Liver (tissue), 9 donors: ENCODE measurements around the gene OIT3. TPM values are rescaled to one million over a fixed set of nuclear protein-coding genes. Genes with fewer than 3 reads are reported as not detected.

Experiments
- DNase-seq: peaks from one replicate; pipeline ENCODE4 v3.0.0-alpha.2; 2017; ENCODE audit warnings: low spot score
- H3K27ac ChIP-seq, 2 donors: one replicate each; pipeline ENCODE4 v1.7.0; 2013; ENCODE audit warnings: inconsistent platforms in 2 of 2, low read length in 2 of 2, control low read depth in 1 of 2, low read depth in 1 of 2, mild to moderate bottlenecking in 1 of 2
- H3K27me3 ChIP-seq, 4 donors: one replicate each; pipeline versions ENCODE4 v1.6.1 to v1.7.0; 2013; ENCODE audit warnings: low read length in 3 of 4, inconsistent platforms in 1 of 4, mild to moderate bottlenecking in 1 of 4, moderate library complexity in 1 of 4; ENCODE audit not compliant: control insufficient read depth in 4 of 4, insufficient read depth in 4 of 4
- H3K36me3 ChIP-seq, 4 donors: one replicate each; pipeline versions ENCODE4 v1.6.1 to v1.7.0; 2013; ENCODE audit warnings: low read length in 3 of 4, mild to moderate bottlenecking in 3 of 4, low read depth in 1 of 4, moderate library complexity in 1 of 4; ENCODE audit not compliant: control insufficient read depth in 4 of 4, insufficient read depth in 3 of 4
- H3K4me1 ChIP-seq, 4 donors: one replicate each; pipeline versions ENCODE4 v1.6.1 to v1.7.0; 2013; ENCODE audit warnings: low read length in 3 of 4, mild to moderate bottlenecking in 3 of 4, moderate library complexity in 1 of 4; ENCODE audit not compliant: control insufficient read depth in 4 of 4, insufficient read depth in 4 of 4
- H3K4me3 ChIP-seq, 3 donors: one replicate each; pipeline versions ENCODE4 v1.6.1 to v1.7.0; 2013; ENCODE audit warnings: low read length in 3 of 3, control low read depth in 1 of 3, low read depth in 1 of 3, mild to moderate bottlenecking in 1 of 3
- H3K9ac ChIP-seq, 2 donors: one replicate each; pipeline ENCODE4 v1.7.0; 2013; ENCODE audit warnings: low read length in 2 of 2, mild to moderate bottlenecking in 2 of 2, moderate library complexity in 2 of 2, control low read depth in 1 of 2, low read depth in 1 of 2
- H3K9me3 ChIP-seq, 4 donors: one replicate each; pipeline versions ENCODE4 v1.6.1 to v1.7.0; 2013; ENCODE audit warnings: low read length in 3 of 4; ENCODE audit not compliant: control insufficient read depth in 4 of 4
- ATF3 ChIP-seq: IDR thresholded peaks from 2 replicates; pipeline ENCODE4 v1.6.1; 2016; ENCODE audit warnings: antibody characterized with exemption
- CTCF ChIP-seq: fragments of 150-350 bp; IDR thresholded peaks from 2 replicates; pipeline ENCODE4 v1.5.1; 2017; ENCODE audit warnings: improper control_type of control experiment, low read depth, low read length; ENCODE audit not compliant: missing input control
- EGR1 ChIP-seq, 2 donors: IDR thresholded peaks; 2 replicates each; pipeline ENCODE4 v1.6.1; 2016 to 2018; ENCODE audit warnings: antibody characterized with exemption in 2 of 2, low read depth in 2 of 2
- FOXA1 ChIP-seq: IDR thresholded peaks from 2 replicates; pipeline ENCODE4 v1.6.1; 2016; ENCODE audit warnings: antibody characterized with exemption
- FOXA2 ChIP-seq: IDR thresholded peaks from 2 replicates; pipeline ENCODE4 v1.6.1; 2016; ENCODE audit warnings: antibody characterized with exemption
- GABPA ChIP-seq, 2 donors: IDR thresholded peaks in 1 of 2; conservative IDR thresholded peaks in 1 of 2; 2 replicates each; pipeline ENCODE4 v1.6.1; 2016; ENCODE audit warnings: antibody characterized with exemption in 2 of 2, mild to moderate bottlenecking in 1 of 2, moderate library complexity in 1 of 2
- HNF4A ChIP-seq, 2 donors: conservative IDR thresholded peaks; 2 replicates each; pipeline ENCODE4 v1.6.1; 2016; ENCODE audit warnings: antibody characterized with exemption in 2 of 2, mild to moderate bottlenecking in 2 of 2
- HNF4G ChIP-seq: IDR thresholded peaks from 2 replicates; pipeline ENCODE4 v1.6.1; 2016; ENCODE audit warnings: antibody characterized with exemption
- JUND ChIP-seq, 2 donors: IDR thresholded peaks; 2 replicates each; pipeline ENCODE4 v1.6.1; 2016; ENCODE audit warnings: antibody characterized with exemption in 2 of 2
- MAX ChIP-seq: IDR thresholded peaks from 2 replicates; pipeline ENCODE4 v1.6.1; 2016; ENCODE audit warnings: antibody characterized with exemption
- NR2F2 ChIP-seq: IDR thresholded peaks from 2 replicates; pipeline ENCODE4 v1.6.1; 2016; ENCODE audit warnings: antibody characterized with exemption
- RAD21 ChIP-seq, 2 donors: IDR thresholded peaks; 2 replicates each; pipeline ENCODE4 v1.6.1; 2016; ENCODE audit warnings: antibody characterized with exemption in 2 of 2, mild to moderate bottlenecking in 2 of 2
- REST ChIP-seq: IDR thresholded peaks from 2 replicates; pipeline ENCODE4 v1.6.1; 2016; ENCODE audit warnings: antibody characterized with exemption, mild to moderate bottlenecking
- RXRA ChIP-seq, 2 donors: IDR thresholded peaks; 2 replicates each; pipeline ENCODE4 v1.6.1; 2017 to 2018; ENCODE audit warnings: antibody characterized with exemption in 2 of 2, mild to moderate bottlenecking in 1 of 2
- SP1 ChIP-seq: IDR thresholded peaks from 2 replicates; pipeline ENCODE4 v1.6.1; 2018; ENCODE audit warnings: antibody characterized with exemption, mild to moderate bottlenecking
- TAF1 ChIP-seq: conservative IDR thresholded peaks from 2 replicates; pipeline ENCODE4 v1.6.1; 2016; ENCODE audit warnings: antibody characterized with exemption, mild to moderate bottlenecking
- YY1 ChIP-seq: IDR thresholded peaks from 2 replicates; pipeline ENCODE4 v1.6.1; 2016; ENCODE audit warnings: antibody characterized with exemption, mild to moderate bottlenecking
- ZBTB33 ChIP-seq: IDR thresholded peaks from 2 replicates; pipeline ENCODE4 v1.6.1; 2016; ENCODE audit warnings: antibody characterized with exemption
- WGBS: extraction: QIAGEN DNeasy Blood & Tissue Kit; methylation state at CpG from one replicate; pipeline ENCODE4 v1.1.7; 2013; 5-methylcytosine and 5-hydroxymethylcytosine counted together
- polyA plus RNA-seq, 2 donors: library from polyadenylated mRNA; stranded (reverse) in 1 of 2; unstranded in 1 of 2; fragments of 200-250 nt in 1 of 2; fragments of >200 nt in 1 of 2; fragmentation: Nextera tagmentation in 1 of 2; extraction: Ambion mirVana in 1 of 2; gene quantifications; one replicate each; pipeline versions ENCODE4 v1.2.1 to v1.2.3, GENCODE V29; 2013 to 2015
- total RNA-seq, 2 donors: library from RNA; depleted of rRNA; stranded (reverse); fragments of >200 nt; gene quantifications; one replicate each; pipeline ENCODE4 v1.2.3, GENCODE V29; 2014
- donor health status: healthy.
- donor health status: healthy.
- donor health status: healthy.
- donor health status: healthy.
- donor health status: healthy.

The OIT3 gene
- total and polyA plus RNA-seq, 4 donors = 19.0 to 84.8 (median 59.8) TPM

- DNase-seq = no peak
- no peak overlapping the region for H3K27ac ChIP-seq
- no peaks in the 10 kb centered on the region for H3K27me3 ChIP-seq
- H3K9ac ChIP-seq = no peak overlapping the region
- WGBS = 58% methylated on average over 2 of the region's 2 CpGs
- peaks cover 0 to 2% (median 0%) of the 10 kb centered on the region in 4 donors for H3K4me1 ChIP-seq
- TF ChIP-seq GABPA (IDR thresholded peaks at IDR 0.05 in 1 of 2, conservative IDR thresholded peaks at IDR 0.05 in 1 of 2) (no peak), ATF3 (no peak), SP1 (no peak), HNF4A (conservative IDR thresholded peaks at IDR 0.05) (no peak), REST (no peak), EGR1 (IDR thresholded peaks at IDR 0.05; ENCODE audit: low read depth in 2 of 2) (no peak), HNF4G (no peak), FOXA2 (no peak), MAX (no peak), RXRA (IDR thresholded peaks at IDR 0.05) (no peak), YY1 (no peak), FOXA1 (no peak), RAD21 (IDR thresholded peaks at IDR 0.05) (no peak), CTCF (no peak), JUND (IDR thresholded peaks at IDR 0.05) (no peak), ZBTB33 (no peak), TAF1 (no peak), NR2F2 (no peak)
- no peak overlapping the region for H3K4me3 ChIP-seq
- peaks cover 8 to 25% (median 23%) of the 10 kb centered on the region in 4 donors for H3K36me3 ChIP-seq
- H3K9me3 ChIP-seq = no peaks in the 10 kb centered on the region
Measured at GRCh38 chr10:72943498-72944234, 50.1 kb downstream of the OIT3 start.
